ENCODE measurements around the gene BPIFB6.
"Not testable (repeated sequence)": the region's sequence is repeated elsewhere in the genome, so short reads cannot be mapped to it uniquely, and the experiment has no call there.

BPIFB6 gene

DNA sequence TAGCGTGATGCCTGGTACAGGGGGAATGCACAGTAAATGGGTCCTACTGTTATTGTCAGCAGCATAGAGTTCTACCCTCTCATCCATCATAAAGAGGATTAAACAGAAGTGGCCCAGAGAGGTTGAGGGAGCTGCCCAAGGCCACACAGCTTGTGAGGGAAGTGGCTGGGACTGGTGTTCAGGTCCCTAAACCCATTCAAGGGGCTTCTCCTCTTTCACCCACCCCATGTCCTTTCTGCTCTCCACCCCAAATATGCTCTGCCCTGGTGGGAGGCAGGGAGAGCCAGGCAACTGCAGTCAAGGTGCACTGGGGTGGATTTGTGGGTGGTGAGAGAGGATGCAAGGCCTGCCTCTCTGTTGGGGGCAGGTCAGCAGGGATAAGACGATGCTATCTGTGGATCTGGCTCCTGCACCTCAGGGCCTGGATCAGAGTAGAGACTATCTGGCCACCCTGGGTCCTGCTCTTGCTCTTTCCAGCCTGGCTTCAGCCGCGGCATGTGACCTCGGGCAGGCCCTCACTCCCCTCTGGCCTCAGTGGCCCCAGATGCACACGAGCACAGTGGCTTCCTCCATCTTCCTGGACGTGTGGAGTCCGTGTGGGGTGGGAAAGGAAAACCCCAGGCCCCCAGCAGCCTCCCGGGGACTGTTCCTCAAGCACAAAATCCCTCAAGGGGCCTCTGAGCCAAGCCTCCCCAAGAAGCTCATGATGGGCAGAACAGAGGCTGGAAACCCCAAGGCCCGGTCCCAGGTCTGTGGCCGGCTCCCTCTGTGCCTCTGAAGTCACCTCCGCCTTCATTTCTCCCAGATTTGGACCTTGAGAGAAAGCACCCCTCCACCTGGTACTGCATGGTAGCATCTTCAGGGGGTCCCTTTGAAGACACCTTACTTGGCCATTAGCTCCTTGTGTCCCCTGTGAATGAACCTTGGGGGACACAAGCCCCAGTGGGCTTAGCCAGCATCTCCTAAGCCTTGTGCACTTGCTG is 3.4 kb upstream of the BPIFB6 start:
- DNase-seq: no peak

DNA sequence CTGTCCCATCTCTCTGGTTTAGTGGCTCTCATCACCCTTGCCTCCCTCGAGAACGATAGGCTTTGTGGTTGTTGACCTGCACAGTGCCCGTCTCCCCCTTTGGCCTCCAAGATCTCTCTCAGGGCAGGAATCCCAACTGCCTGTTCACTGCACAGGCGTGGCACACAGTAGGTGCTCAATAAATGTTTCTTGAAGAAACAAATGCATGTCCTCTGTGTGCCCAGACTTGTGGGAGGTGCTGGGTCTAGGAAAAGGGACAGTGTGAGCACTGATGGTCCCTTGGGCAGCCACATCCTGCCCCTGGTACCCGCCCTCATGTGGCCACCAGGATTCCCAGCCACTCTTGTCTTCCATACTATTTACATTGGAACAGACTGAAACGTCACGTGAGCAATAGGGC is 2.6 kb upstream of the BPIFB6 start:
- DNase-seq: no peak

DNA sequence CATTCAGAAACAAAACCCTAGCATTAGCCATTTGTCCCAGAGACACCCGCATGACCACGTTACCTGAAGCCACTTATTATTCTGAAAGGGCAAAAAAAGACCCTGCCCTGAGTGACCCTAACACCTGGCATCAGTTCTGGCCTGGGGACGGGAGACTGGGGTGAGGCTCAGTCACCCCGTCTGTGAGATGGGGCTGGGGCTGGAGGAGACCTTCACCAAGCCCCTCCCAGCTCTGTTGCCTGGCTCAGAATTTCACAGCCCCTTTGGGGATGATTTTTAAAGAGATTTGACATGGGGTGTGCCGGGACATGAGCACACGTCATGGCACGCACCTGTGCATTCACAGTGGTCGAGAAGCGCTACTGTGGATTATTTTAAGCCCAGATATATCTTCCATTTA is 1.4 kb upstream of the BPIFB6 start:
- DNase-seq: no peak

DNA sequence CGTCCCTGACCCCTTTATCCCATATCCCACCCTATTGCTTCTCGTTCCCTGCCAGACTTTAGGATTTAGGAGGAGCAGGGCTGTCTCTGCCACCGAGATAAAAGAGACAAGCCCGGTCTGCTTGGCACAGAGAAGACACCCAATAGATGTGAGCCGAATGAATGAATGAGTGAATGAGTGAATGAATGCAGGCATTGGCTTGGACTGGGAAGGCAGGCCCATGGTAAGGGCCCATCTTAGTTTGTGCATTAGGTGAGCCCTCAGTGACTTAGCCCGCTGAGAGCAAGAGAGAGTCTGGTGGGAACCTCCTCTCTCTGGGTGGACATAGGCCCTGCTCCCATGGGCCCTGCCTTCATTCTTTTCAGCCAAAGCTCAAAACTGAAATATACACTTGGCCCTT is 879 bp upstream of the BPIFB6 start:
- DNase-seq: no peak

DNA sequence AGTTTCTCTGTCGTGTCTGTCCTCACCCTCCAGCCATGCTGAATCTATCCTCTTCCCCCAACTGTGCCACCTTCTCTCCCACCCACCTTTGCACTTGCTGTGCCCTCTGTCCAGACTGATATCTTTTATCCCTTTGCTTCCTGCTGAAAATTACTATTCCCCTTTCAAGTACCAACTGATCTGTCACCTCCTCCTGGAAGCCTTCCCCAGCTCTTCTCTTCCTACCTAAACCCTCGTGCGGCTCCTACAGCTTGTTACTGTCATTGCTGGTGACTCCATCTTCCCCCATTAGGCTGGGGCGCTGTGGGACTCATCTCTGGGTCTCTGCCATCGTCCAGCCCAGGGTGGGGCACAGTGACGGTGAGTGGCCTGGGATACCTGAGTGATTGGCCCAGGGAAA is 1.1 kb downstream of the BPIFB6 start:
- DNase-seq: no peak

DNA sequence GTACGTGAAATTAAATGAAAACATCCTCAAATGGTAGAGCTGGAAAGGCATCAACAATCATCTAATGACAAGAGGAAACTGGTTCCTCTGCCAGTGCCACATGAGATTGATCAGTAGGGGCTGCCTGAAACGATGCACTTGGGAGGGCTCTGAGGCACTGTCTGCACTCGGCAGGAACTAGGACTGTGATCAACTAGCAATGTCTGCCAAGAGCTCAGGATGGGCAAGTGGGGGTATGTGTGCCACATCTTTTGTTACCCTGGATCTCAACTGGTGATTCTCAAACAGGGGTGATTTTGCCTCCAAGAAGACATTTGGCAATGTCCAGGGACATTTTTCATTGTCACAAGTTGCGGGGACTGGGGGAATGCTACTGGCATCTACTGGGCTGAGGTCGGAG is 1.9 kb downstream of the BPIFB6 start:
- no peak for DNase-seq

DNA sequence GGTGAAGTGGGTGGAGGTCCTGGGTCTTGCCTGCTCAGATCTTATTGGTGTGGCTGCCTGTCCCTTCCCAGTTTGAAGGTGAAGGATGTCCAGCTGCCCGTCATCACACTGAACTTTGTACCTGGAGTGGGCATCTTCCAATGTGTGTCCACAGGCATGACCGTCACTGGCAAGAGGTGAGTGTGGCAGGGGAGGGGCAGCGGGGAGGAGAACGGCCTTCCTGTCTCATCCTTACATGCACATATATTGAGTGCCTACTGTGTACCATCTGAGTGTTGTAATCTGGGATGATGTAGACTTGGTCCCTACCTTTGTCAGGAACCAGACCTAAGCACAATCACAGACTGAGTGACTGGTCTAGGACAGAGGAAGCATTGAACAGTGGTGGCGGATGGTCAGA is 2.7 kb downstream of the BPIFB6 start:
- no peak for DNase-seq

DNA sequence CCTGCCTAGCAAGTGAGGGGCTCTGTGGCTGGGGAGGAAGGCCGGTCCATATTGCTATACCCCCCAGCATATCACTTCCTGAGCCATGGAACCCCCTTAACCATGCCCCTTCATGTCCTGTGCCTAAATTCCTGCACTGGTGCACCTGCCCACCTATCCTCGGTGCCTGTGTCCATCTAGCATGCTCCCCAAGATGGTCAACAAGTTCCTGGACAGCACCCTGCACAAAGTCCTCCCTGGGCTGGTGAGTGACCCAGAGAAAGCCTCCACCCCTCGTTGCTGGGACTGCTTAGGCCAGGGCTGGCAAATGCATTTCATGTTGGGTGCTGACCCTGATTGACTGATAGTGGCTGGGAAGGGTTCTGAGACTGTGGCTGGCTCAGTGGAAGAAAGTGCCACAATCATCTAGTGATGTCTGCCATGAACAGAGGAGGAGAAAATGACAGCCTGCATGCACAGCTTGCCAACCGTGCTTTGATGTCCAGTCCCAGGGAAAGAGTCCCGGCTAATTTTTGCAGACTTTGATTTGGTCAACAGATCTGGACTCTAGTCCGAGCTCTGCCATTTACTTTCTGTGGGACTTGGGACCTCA is 3.5 kb downstream of the BPIFB6 start:
- no peak for DNase-seq

DNA sequence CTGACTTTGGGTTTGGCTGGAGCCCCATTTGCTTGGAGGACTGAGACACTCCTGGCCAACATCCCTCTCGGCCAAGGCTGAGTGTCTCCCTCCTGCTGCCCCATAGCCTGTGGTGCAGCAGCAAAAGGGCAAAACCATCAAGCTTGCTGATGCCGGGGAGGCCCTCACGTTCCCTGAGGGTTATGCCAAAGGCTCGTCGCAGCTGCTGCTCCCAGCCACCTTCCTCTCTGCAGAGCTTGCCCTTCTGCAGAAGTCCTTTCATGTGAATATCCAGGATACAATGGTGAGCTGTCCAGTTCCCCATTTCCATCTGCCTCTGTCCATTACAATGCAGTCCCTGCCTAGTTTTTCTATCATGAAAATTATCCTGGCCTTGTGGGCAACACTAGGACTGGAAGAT is 6.0 kb downstream of the BPIFB6 start:
- DNase-seq: no peak

DNA sequence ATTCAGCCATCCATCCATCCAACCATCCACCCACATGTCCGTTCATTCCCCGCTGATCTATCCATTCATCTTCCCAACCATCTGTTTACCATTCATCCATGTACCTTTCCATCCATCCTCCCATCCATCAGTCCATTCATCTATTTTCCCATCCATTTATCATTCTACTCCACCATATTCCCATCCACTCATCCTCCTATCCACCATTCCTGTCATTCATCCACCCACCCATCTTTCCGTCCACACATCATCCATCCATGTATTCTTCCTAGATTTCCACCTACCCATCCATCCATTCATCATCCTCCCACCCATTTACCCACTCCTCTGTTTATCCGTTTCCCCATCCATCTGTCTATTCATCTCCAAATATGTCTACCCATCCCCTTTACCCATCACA is 6.8 kb downstream of the BPIFB6 start:
- no peak for DNase-seq

DNA sequence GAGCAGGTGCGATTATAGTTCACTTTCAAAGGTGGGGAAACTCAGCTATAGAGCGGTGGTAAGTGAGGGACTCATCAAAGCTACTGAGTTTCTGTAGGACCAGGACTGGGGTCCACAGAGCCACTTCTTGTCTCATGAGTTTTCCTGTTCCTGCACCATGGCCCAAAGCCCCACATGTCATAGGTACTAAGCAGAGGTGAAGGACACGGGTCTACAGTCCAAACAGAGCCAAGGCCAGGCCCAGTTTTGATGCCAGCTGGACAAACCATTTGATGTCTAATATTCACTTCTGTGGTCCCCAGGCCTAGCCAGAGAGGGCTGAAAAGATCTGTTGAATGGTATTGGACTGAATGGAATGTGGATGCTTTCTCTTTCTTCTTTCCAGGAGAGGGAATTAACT is 11.0 kb downstream of the BPIFB6 start:
- DNase-seq: no peak

DNA sequence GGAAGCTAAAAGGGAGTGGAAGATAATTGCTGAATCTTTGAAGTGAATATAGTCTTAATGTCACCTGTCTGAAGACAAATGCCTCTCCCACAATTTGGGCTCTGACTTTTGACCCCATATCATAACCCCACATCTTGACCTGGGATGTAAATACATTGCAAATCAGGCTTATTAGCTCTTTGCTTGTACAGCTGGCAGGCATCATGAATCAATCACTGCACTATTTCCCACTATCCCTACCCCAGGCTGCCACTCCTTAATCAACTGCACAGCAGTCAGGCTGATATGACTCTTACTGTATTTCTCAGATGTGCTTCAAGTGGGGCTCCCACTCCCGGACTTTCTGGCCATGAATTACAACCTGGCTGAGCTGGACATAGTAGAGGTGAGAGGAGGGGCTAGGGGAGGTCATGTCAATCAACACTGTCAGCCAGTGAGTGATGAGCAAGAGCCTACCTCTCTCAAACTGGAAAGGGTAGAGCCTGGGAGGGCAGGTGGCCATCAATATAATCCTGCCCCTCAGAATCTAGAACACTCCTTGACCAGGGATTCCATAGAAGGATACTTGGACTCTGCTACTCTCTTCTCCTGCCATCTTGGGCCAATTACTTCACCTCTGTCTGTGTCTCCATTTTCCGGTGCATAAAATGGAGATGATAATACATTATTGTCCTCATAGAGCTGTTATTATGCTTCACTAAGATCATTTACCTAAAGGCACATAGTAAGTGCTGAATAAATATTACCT is 11.7 kb downstream of the BPIFB6 start:
- DNase-seq: no peak

DNA sequence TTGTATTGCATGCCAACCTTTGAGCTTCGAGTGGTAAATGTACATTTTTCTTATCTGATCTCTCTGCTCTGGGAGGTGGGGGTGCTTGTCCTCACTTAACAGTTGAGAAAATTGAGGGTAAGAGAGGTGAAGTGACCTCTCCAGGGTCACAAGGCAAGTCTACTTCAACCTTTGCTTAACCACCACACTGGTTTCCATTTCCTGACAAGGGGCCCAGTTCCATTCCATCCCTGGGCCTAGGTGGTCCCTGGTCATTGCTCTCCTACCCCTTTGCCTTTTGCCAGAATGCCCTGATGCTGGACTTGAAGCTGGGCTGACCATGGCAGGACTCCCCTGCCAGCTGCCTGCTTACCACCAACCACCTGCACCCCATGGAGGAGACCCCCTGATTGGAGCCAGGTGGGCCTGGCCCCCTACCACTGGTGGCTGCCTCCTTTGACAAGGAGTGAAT is 12.3 kb downstream of the BPIFB6 start:
- no peak for DNase-seq

DNA sequence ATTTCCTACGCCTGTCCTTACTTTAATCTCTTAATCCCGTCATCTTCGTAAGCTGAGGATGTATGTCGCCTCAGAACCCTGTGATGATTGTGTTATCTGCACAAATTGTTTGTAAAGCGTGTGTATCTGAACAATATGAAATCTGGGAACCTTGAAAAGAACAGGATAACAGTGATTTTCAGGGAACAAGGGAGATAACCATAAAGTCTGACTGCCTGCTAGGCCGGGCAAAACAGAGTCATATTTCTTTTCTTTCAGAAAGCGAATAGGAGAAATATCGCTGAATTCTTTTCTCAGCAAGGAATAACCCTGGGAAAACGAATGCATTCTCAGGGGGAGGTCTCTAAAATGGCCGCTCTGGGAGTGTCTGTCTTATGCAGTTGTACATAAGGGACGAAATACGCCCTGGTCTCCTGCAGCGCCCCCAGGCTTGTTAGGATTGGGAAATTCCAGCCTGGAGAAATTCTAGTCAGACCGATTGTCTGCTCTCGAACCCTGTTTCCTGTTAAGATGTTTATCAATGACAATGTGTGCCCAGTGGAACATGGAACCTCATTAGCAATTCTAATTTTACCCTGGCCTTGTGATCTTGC is 13.8 kb downstream of the BPIFB6 start:
- not testable (repeated sequence) for DNase-seq

DNA sequence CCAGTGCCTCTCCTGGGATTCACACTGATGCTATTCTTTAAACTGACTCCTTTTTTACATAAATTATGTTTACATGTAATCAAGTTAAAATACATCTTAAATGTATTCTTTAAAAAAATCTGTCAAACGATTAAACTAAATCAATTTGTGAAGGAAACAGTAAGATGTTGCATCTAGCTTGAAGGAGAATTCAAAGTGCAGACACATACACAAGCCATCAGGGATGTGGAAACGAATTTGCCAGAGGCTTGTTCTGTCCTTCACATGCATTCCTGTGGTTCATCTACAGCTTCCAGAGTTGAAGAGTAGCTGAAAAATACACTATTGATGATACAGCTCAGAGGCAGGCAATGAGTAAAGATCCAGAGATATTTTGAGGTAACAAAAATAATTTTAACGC is 15.0 kb downstream of the BPIFB6 start:
- no peak for DNase-seq

DNA sequence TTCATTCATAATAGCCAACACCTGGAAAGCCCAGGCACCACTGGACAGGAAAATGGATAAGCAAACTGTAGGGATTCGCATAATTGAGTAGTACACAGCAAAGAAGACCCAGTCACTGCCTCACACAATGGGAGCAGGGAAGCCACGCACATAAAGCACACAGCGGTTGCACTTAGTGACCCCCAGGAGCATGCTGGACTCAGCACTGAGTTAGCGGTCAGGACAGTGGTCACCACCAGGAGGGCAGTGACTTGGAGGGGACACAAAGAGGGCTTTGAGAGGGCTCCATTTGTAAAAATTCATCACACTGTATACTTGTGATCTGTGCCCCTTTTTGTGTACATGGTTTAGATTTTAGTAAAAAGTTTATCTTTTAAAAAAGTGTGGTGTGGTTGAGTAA is 19.9 kb downstream of the BPIFB6 start:
- DNase-seq: no peak

DNA sequence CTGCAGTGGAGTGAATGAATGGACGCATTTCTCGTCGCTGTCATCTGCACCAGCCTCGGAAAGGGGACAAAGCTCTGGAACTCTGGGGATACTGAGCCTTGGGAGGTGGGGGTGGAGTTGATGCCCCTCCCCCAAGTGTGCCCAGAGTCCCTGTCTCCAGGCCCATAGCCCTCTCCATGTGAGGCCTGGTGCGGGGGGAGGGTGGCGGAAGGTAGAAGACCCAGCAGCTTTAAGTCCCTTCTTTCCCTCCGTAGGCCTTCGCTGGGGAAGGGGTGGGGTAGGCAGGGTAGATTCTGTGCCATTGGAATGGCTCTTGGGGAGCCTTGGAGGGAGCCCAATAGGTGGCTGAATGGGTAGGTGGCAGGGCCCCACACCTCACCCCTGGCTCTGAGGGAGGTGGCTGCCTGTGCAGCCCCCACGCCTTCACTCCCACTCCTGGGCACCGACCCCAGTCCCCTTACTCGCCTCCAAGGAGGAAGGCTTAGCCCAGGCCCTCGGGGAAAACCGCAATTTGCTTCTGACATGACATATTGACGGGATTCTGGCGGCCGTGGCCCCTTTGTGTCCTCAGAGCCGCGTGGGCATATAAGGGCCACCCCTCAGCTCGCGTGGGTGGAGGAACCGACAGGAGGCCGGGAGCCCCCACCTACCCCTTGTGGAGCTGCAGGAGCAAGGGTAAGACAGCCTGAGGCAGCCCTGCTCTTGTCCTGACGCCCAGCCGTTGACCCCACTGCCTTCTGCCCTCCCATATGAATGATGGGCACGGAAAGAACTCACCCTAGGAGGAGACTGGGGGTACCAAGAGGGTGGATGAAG is 22.1 kb downstream of the BPIFB6 start, which contains the start of gene BPIFB3:
TSS of gene BPIFB3 (plus strand) at position 613 of the 816 bp plus-strand sequence. CDS start 1,533 bp downstream, outside the sequence.
- DNase-seq: no peak

DNA sequence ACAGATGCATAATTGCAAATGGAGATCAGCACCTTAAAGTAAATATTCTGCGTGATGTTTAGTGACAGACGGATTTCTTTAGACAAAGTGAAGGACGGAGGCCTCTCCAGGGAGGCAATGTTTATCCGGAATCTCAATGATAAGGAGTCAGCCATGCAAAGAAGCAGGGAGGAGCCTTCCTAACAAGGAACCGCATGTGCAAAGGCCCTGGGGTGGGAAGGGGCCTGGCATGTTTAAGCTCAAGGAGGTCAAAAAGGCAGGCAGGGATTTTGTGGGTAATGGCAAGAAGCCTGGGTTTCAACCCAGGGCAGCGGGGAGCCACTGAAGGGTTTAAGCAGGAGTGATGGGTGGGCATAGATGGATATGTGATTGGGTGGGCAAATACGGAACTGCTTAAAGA is 22.9 kb downstream of the BPIFB6 start:
- no peak for DNase-seq

DNA sequence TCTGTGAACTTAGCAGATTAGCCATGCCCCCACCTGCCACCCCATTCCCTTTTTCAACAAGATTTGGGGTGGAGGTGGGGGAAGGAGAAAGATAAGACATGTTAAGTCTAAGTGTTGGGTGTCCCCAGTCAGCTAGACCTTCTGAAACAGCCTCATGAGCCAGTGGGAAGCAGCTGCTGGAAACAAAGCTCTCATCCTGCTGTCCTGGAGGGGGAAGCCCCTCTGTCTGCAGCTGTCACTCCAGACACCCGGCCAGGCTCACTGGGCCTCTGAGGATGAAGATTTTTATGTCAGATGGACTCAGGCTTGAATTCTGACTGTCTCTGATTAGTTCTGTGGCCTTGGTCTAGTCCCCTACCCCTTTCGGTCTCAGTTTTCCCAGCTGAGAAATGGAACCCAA is 23.3 kb downstream of the BPIFB6 start:
- no peak for DNase-seq

DNA sequence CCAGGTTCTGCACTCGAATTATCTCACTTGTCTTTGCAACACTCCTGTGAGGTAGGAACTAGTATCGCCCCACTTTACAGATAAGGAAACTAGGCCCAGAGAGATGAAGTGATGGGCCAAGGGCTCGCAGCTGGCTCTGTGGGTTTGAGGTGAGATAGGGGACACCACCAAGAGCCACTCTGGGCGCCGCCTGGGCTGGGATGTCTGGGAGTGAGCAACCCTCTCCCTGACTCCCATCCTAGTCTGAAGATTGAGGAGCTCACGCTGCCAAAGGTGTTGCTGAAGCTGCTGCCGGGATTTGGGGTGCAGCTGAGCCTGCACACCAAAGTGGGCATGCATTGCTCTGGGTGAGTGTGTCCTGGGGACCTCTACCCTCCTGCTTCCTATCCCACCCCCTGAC is 27.7 kb downstream of the BPIFB6 start:
- no peak for DNase-seq
